NCI-H187 (cell line): ENCODE data around the gene TMEM235.
"Not testable (repeated sequence)": the region's sequence is repeated elsewhere in the genome, so short reads cannot be mapped to it uniquely, and the experiment has no call there.

ENCODE experiments used
- DNase-seq, 2 experiments: peaks; one replicate each; lab custom pipeline; 2025; lab: John Stamatoyannopoulos, UW

The TMEM235 gene

DNA sequence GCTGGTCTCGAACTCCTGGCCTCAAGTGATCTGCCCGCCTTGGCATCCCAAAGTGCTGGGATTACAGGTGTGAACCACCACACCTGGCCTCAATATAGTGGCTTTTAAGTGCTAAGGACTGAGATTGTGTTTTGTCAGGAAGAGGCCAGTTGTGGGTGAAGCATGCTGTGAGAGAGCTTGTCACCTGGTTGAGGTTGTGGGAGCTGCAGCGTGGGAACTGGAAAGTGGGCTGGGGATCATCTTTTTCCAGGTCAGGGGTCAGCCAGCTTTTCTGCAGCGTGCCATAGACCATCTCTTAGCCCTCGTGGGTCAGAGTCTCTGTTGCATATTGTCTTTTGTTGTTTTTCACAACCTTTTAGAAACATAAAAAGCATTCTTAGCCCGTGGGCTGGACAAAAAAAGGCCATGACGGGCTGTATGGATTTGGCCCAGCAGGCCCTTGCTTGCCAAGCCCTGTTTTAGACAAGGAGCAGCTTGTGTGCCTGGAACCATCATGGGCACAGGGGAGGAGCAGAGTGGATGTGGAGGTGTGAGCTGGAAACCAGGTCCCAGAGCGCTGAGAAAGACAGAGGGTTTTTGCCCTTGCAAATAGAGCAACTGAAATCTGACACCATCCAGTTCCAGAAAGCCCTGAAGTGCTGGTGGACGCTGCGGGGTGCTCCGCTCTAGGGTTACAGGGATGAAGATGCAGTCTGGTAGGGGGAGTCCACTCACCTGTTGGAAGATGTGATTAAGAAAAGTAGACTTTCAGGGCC, 11.9 kb upstream of the TMEM235 start:
- no peak for DNase-seq

DNA sequence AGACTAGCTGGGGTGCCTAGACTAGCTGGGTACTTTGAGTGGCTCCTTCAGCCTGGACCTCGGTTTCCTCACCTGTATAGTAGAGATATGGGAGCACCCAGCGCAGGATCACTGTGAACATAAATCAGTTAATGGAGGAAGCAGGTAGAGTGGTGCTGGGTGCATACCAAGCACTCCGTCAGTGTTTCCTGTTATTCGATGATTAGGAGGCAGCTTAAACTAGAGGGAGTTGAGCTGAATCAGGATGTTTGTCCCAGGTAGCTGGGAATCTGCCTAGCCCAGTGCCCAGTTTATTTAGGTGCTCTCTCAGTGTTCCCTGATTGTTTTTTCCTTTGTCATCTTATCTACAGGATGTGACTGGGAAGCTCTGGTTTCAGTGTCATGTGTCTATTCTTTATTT, 8.4 kb upstream of the TMEM235 start:
- DNase-seq = no peak

DNA sequence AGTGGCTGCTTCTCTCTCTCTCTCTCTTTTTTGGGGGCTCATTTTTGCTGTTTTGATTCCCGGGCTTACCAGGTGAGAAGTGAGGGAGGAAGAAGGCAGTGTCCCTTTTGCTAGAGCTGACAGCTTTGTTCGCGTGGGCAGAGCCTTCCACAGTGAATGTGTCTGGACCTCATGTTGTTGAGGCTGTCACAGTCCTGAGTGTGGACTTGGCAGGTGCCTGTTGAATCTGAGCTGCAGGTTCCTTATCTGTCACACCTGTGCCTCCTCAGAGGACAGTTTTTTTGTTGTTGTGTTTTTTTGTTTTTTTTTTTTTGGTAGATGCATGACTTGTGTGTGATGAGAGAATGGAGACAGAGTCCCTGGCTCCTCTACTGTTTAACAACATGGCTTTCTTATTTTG, 7.7 kb upstream of the TMEM235 start:
- DNase-seq = no peak

DNA sequence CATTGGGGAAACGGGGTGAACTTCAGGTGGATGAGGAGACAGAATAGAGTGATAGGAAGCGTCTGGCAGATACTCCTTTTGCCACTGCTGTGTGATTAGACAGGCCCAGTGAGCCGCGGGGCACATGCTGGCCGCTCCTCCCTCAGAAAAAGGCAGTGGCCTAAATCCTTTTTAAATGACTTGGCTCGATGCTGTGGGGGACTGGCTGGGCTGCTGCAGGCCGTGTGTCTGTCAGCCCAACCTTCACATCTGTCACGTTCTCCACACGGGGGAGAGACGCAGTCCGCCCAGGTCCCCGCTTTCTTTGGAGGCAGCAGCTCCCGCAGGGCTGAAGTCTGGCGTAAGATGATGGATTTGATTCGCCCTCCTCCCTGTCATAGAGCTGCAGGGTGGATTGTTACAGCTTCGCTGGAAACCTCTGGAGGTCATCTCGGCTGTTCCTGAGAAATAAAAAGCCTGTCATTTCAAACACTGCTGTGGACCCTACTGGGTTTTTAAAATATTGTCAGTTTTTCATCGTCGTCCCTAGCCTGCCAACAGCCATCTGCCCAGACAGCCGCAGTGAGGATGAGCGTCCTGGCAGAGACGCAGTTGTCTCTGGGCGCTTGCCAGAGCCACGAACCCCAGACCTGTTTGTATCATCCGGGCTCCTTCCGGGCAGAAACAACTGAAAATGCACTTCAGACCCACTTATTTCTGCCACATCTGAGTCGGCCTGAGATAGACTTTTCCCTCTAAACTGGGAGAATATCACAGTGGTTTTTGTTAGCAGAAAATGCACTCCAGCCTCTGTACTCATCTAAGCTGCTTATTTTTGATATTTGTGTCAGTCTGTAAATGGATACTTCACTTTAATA, 7.0 kb upstream of the TMEM235 start:
- no peak for DNase-seq

DNA sequence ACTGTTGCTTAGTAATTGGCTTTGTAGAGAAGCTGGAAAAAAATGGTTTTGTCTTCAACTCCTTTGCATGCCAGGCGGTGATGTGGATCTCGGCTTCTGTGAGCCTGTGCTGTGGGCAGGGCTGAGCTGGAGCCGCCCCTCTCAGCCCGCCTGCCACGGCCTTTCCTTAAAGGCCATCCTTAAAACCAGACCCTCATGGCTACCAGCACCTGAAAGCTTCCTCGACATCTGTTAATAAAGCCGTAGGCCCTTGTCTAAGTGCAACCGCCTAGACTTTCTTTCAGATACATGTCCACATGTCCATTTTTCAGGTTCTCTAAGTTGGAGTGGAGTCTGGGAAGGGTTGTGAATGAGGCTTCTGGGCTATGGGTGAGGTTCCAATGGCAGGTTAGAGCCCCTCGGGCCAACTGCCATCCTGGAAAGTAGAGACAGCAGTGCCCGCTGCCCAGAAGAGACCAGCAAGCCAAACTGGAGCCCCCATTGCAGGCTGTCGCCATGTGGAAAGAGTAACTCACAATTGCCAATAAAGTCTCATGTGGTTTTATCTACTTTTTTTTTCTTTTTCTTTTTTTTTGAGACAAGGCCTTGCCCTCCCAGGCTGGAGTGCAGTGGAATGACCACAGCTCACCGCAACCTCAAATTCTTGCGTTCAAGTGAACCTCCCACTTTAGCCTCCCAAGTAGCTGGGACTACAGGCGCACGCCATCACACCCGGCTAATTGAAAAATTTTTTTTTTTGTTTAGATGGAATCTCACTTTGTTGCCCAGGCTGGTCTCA, 6.2 kb upstream of the TMEM235 start:
- no peak for DNase-seq

DNA sequence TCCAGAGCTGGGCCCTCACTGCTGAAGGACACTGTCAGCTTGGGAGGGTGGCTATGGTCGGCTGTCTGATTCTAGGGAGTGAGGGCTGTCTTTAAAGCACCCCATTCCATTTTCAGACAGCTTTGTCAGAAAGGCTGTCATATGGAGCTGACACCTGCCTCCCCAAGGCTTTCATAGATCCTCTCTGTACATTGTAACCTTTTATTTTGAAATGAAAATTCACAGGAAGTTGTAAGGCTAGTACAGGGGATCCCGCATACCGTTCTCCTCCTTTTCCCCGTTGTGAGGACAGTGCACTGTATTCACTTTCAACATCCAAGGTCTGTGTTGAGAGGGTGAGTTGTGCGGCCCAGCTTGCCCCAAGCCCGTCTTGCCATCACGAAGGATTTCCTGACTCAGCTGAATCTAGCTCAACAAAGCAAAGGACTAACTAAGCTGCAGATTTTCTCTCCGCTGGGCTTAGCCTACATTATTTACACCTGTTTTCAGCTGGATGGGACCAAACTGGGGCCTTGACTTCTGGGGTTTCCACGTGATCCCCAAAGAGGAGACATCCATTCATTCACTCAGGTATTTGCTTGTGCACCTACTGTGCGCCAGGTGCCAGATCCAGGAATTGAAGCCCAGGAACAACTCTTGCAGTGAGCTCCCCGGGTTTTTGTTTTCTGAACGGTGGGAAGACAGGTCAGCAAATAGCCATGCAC, 5.2 kb upstream of the TMEM235 start:
- no peak for DNase-seq

DNA sequence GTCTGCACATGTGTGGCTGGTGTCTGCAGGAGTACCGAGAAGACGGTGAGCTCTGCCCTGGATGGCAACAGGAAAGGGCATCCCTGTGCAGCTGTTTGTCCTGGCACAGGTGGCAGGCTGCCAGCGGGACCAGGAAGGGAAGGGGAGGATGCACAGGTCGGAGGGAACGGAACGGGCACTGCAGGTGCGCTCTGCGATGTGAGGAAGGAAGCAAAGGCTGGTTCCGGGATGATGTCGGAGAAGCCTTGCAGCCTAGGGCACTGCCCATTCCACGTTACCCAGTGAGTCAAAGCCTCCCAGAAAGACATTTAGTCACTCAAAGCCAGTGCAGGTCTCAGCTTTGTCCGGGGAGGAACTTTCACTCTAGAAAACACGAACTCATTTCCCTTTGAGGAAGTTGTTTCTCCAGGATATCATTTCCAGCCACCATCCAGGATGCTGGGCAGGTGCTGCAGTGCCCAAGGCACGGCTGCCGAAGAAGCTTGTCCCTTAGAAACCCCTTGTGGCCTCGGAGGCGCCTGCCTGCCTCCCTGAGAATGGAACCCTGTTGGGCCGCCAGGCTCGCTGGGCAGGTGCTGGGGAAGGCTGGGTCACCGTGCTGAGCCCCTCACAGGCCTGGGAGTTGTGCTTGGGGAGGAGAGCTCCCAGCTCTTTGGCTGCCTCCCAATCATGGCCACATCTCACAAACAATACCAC, 4.5 kb upstream of the TMEM235 start:
- DNase-seq = no peak

DNA sequence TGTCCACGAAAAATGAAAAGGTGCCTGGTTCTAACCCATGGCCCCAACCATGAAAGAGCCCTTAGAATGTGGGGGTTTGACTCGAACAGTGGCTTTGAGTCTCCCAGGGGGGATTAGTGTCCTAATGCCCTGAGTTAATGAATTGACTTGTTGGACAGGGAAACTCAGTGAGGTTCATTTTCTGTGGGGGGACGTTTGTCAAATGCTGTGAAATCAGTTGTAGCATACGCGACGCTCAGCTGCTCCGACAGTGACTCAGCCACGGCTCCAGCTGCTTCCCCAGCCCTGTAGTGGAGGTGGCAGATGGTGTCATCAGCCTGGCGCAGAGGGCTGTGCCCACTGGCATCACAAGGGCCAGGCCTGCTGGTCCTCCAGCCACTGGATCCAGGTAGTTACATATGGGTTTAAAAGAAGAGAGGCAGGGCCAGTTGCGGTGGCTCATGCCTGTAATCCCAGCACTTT, 3.9 kb upstream of the TMEM235 start:
- DNase-seq = no peak

DNA sequence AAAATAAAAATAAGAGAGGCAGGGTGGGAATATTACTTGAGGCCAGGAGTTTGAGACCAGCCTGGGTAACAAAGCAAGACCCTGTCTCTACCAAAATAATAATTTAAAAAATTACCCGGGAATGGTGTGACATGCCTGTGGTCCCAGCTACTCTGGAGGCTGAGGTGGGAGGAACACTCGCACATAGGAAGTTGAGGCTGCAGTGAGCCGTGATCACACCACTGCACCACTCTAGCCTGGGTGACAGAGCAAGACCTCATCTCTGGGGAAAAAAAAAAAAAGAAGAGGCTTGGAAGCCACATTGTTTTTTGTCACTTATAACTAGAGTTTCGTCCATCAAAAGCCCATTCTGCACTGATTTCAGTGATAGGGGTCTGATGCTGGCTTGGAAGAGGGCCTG, 3.3 kb upstream of the TMEM235 start:
- DNase-seq = no peak

DNA sequence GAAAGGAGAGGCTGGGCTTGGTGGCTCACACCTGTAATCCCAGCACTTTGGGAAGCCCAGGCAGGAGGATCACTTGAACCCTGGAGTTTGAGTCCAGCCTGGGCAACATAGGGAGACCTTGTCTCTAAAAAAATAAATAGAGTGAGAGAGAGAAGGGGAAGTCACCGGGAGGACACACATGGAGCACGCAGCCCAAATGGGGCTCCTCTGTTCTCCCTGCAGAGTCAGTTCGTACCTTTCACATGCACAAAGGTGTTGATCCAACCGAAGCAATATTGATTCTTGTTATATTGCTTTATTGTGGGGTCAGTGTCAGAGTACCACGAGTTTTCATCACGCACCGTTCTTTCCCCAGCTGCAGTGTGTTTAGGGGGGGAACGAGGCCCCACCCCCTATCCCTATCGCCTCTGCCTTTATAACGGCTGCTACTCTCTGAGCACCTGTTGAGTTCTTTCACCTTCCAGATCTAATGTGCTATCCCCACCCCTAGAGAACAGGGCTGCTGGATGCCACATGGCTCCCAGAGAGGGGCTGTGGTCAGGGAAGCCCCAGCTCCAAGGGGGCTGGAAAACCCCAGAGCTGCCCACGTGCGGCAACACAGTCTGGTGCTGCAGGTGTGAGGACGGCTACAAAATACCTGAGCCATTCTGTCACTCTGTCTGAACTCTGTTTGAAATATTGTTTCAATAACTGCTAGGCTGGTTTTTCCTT, 1.0 kb upstream of the TMEM235 start:
- no peak for DNase-seq

DNA sequence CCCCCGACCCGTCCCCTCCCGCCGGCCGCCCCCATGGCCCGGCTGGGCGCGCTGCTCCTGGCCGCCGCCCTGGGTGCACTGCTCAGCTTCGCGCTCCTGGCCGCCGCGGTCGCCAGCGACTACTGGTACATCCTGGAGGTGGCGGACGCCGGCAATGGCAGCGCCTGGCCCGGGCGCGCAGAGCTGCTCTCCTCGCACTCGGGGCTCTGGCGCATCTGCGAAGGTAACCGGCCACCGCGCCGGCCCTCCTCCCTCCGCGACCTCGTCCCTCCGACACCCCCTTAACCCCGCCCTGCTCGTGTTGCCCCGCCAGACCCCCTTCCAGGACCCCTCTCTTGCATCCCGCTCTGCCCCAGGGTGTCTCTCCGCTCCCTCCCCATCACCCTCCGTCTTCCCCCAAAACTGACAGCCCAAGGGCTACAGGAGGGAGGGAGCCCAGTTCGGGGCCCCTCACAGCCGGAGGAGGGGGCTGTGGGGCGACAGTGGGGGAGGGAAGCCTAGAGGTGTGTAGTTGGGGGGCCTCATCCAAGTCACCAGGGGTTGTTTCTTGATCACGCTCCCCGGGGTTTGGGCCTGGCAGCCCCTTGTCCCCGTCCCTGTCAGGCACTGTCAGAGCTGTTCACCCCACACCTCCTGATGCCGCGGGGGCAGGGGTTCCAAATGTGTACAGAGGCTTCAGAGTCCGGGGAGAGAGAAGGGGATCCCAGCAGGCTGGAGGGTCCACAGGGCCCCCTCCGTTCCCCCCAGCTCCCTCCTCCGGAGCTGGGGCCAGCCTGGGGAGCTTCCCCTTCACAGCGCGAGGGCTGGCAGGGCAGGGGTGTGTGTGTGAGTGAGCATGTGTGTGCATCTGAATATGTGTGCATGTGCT, 794 bp downstream of the TMEM235 start:
- no peak for DNase-seq

DNA sequence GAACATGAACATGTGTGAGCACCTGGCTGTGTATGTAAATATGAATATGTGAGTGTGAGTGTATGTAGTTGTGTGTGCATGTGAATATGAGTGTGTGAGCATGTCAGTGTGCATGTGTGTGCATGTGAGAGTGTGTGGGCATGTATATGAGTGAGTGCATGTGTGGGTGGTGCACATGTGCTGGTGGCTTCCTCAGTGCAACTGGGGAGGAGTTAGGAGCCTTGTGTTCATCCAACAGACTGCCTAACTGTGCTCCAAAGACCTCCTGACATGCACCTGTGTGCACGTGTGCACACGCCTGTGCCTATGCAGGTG, 1.4 kb downstream of the TMEM235 start:
- DNase-seq = no peak

DNA sequence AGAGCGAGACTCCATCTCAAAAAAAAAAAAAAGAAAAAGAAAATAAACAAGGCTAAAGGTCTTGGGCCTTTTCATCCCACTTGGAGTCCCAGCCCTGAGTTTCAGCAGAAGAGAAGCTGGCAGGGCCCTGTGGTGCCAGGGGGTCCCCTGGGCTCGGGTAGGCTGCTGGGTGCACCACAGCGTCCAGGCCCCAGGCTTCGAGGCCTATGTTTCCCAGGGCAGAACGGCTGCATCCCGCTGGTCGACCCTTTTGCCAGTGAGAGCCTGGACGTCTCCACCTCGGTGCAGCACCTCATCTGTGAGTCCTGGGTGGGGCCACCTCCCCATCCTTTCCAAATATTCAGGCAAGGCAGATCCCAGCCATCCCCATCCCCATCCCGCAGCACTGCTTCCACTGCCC, 2.2 kb downstream of the TMEM235 start:
- DNase-seq = no peak

DNA sequence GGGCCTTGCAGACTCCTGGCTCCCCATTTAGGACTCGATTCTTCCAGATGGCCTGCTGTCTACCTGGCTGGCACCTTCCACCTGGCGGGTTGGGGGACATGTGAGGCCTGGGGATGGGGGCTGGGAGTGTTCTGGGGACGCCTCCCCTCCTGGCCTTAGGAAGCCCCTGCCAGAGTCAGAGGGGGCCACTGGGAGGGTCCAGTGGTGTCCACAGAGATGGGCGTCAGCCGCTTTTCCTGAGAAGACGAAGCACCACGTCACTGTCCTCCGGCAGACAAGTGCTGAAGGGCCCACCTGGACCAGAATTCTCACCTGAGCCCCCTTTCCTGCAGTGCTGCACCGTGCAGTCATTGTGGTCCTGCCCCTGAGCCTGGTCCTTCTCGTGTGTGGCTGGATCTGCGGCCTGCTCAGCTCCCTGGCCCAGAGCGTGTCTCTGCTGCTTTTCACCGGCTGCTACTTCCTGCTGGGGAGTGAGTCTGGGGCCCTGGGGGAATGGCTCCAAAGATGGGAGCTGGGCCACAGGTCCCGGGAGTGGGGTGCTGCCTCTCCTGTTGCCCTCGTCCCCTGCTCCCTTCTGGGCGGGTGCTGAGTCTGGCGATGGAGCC, 2.9 kb downstream of the TMEM235 start:
- no peak for DNase-seq

DNA sequence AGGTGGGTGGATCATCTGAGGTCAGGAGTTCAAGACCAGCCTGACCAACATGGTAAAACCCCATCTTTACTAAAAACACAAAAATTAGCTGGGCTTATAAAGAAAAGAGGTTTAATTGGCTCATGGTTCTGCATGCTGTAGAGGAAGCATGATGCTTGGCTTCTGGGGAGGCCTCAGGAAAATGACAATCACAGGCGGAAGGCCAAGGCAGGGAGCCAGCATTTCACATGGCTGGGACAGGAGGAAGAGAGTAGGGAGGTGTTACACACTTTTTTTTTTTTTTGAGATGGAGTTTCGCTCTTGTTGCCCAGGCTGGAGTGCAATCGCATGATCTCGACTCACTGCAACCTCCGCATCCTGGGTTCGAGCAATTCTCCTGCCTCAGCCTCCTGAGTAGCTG, 3.6 kb downstream of the TMEM235 start:
- not testable (repeated sequence) for DNase-seq

DNA sequence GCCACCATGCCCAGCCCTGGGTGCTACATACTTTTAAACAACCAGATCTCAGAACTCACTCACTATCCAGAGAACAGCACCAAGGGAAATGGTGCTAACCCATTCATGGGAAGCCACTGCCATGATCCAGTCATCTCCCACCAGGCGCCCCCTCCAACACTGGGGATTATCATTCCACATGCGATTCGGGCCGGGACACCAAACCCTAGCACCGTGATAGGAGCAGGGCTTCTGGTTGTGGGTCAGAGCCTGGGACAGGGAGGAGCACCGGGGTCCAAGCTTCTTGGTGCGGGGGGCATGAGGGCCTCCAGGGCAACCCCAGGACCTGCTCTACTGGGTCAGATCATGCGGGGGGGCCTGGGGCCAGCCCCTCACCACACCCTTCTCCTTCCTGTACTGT, 4.5 kb downstream of the TMEM235 start:
- DNase-seq = no peak

DNA sequence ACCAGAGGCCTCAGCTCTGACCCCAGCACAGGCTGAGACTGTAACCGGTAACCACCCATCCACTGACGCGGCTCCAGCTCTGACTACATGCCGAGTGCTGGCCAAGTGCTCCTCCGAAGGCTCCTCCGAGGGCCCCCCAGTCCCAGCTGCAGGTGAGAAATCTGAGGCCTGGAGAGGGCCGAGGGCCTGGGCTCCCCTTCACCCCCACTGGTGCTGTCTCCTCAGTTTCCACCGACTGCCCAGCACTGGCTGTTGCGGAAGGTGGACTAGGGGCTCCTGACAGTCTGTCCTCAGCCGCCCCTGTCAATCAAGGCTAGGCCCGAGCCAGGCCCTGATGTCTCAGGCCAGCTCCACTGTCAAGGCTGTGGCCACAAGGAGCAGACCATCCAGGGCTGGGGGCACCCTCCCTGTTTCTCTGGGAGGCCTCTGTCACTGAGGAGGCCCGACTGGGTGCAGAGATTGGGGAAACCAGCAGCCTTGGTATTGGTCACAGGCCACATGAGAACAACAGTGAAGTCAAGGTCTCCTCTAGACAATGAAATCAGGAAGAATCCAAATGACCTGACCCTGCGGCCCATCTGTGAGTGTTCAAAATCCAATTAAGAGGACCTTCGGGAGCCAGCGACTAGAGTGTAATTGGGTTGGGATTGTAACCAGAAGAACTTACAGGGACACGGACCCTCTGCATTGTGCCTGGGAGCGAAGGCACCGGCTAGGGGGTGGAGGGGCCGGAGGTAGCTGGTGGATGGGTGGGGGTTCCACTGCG, 5.1 kb downstream of the TMEM235 start:
- no peak for DNase-seq

DNA sequence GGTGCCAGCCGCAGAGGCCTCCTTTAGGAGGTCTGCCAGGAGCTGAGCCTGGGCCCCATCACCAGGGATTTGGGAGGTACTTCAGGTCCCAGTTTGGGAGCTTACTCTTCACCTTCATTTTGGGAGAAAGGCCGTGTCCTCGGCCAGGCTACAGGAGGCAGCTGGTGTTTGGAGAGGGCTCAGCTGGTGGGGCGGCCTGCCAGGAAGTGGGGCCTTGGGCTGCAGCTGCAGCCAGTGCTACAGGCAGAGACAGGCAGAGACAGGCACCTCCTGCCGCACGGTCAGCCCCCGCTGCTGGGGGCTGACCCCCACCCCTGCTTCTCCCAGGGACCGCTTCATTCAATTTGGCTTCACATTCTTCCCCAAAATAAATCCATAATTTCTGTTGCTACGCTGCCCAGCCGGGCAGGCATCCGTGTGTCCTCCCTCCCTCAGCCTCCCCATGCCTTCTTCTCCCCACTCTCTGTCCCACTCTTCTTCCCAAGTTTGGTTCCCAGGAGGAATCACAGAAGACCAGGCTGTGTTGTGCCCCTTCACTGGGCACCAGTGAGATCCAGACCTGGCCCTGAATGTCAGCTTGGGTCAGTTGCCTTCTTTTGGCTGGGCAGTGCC, 6.1 kb downstream of the TMEM235 start:
- no peak for DNase-seq
